Astrocyte (in vitro differentiated cells and primary cell): ENCODE data around the gene NOL4L. TPM values are rescaled to one million over a fixed set of nuclear protein-coding genes. Genes with fewer than 3 reads are reported as not detected.

Source experiments
- DNase-seq: peaks from one replicate; pipeline ENCODE4 v3.0.0-alpha.2; 2010; ENCODE audit warnings: low read depth
- FAIRE-seq: peaks from 2 replicates; lab custom pipeline; 2011; peaks lifted over from hg19 to GRCh38; lab: Jason Lieb, UNC
- H2AFZ ChIP-seq: 2 replicates; pipeline ENCODE4 v1.6.0; 2012; ENCODE audit warnings: low read depth, low read length, inconsistent platforms
- H3K27ac ChIP-seq: 2 replicates; pipeline ENCODE4 v1.5.1; 2011; ENCODE audit warnings: low read depth, low read length, inconsistent platforms
- H3K27me3 ChIP-seq: 2 replicates; pipeline ENCODE4 v1.6.0; 2011; ENCODE audit warnings: low read length, inconsistent platforms; ENCODE audit not compliant: insufficient read depth
- H3K36me3 ChIP-seq: 2 replicates; pipeline ENCODE4 v1.5.1; 2011; ENCODE audit warnings: low read length, inconsistent platforms; ENCODE audit not compliant: insufficient read depth
- H3K4me1 ChIP-seq: 2 replicates; pipeline ENCODE4 v1.5.1; 2011; ENCODE audit warnings: low read length, inconsistent platforms; ENCODE audit not compliant: insufficient read depth
- H3K4me2 ChIP-seq: 2 replicates; pipeline ENCODE4 v1.6.0; 2012; ENCODE audit warnings: low read length, inconsistent platforms
- H3K4me3 ChIP-seq: 2 replicates; pipeline ENCODE4 v1.5.1; 2011; ENCODE audit warnings: low read depth, mild to moderate bottlenecking, low read length, inconsistent platforms; ENCODE audit not compliant: insufficient read depth
- H3K79me2 ChIP-seq: 2 replicates; pipeline ENCODE4 v1.6.0; 2012; ENCODE audit warnings: mild to moderate bottlenecking, low read length, inconsistent platforms; ENCODE audit not compliant: insufficient read depth
- H3K9ac ChIP-seq: 2 replicates; pipeline ENCODE4 v1.6.0; 2012; ENCODE audit warnings: mild to moderate bottlenecking, low read length, inconsistent platforms
- H3K9me3 ChIP-seq: 2 replicates; pipeline ENCODE4 v1.5.1; 2012; ENCODE audit warnings: low read depth, mild to moderate bottlenecking, low read length, inconsistent platforms; ENCODE audit not compliant: insufficient read depth
- H4K20me1 ChIP-seq: 2 replicates; pipeline ENCODE4 v1.6.0; 2012; ENCODE audit warnings: low read length, inconsistent platforms; ENCODE audit not compliant: insufficient read depth
- H3K27ac Mint-ChIP-seq: one replicate; pipeline ENCODE4 v1.8.0; 2021; ENCODE audit warnings: mild to moderate bottlenecking, mixed read lengths; ENCODE audit not compliant: unreplicated experiment
- H3K27me3 Mint-ChIP-seq: one replicate; pipeline ENCODE4 v1.8.0; 2021; ENCODE audit warnings: low read depth, mixed read lengths; ENCODE audit not compliant: unreplicated experiment
- H3K36me3 Mint-ChIP-seq: one replicate; pipeline ENCODE4 v1.8.0; 2021; ENCODE audit warnings: low read depth, mixed read lengths; ENCODE audit not compliant: unreplicated experiment
- H3K4me1 Mint-ChIP-seq: one replicate; pipeline ENCODE4 v1.8.0; 2021; ENCODE audit warnings: low read depth, mixed read lengths; ENCODE audit not compliant: unreplicated experiment
- H3K4me3 Mint-ChIP-seq: one replicate; pipeline ENCODE4 v1.8.0; 2021; ENCODE audit warnings: mild to moderate bottlenecking, moderate library complexity, mixed read lengths; ENCODE audit not compliant: unreplicated experiment
- H3K9me3 Mint-ChIP-seq: one replicate; pipeline ENCODE4 v1.8.0; 2021; ENCODE audit warnings: mild to moderate bottlenecking, mixed read lengths; ENCODE audit not compliant: unreplicated experiment
- CTCF ChIP-seq: IDR thresholded peaks from 2 replicates; pipeline ENCODE4 v1.5.1; 2011; ENCODE audit warnings: low read depth, mild to moderate bottlenecking, inconsistent platforms, low read length, moderate library complexity; ENCODE audit not compliant: insufficient read depth
- EZH2 ChIP-seq: IDR thresholded peaks from 2 replicates; pipeline ENCODE4 v1.6.1; 2012; ENCODE audit warnings: mild to moderate bottlenecking, low read length, inconsistent platforms; ENCODE audit not compliant: insufficient read depth
- total RNA-seq: library from RNA; stranded (reverse); gene quantifications from 2 replicates; pipeline ENCODE4 v1.2.1, GENCODE V29; 2021

NOL4L gene
- total RNA-seq, 1 donor from 2014 or later, result 35.5 TPM

GRCh38 chr20:32521780-32522525 lies 63.2 kb downstream of the NOL4L start:
- no peak overlapping the region for H3K4me3 Mint-ChIP-seq
- Histone ChIP-seq H2AFZ (no peak overlapping the region), H3K9ac (no peak overlapping the region), H3K4me3 (no peak overlapping the region), H3K4me2 (no peak overlapping the region), H3K27ac (no peak overlapping the region), H3K79me2 (no peaks in the 10 kb centered on the region), H3K27me3 (no peaks in the 10 kb centered on the region), H3K9me3 (no peaks in the 10 kb centered on the region), H3K36me3 (no peaks in the 10 kb centered on the region), H4K20me1 (peaks cover 6% of the 10 kb centered on the region), H3K4me1 (peaks cover 14% of the 10 kb centered on the region)
- peaks cover 11% of the 10 kb centered on the region for H3K36me3 Mint-ChIP-seq
- TF ChIP-seq EZH2 (no peak), CTCF (peak; percentile 69)
- FAIRE-seq, result no peak
- DNase-seq, result no peak
- no peak overlapping the region for H3K27ac Mint-ChIP-seq
- peaks cover 11% of the 10 kb centered on the region for H3K27me3 Mint-ChIP-seq
- no peaks in the 10 kb centered on the region for H3K9me3 Mint-ChIP-seq
- peaks cover 5% of the 10 kb centered on the region for H3K4me1 Mint-ChIP-seq

- TF ChIP-seq CTCF, result no peak
- no peak overlapping the region for H3K4me3 ChIP-seq
- H3K4me1 ChIP-seq, result peaks cover 19% of the 10 kb centered on the region
- no peak for FAIRE-seq
- DNase-seq, result no peak
- H3K27me3 ChIP-seq, result no peaks in the 10 kb centered on the region
- H3K9me3 ChIP-seq, result no peaks in the 10 kb centered on the region
- H3K36me3 ChIP-seq, result no peaks in the 10 kb centered on the region
- Mint-ChIP-seq H3K9me3 (no peaks in the 10 kb centered on the region), H3K4me1 (peaks cover 5% of the 10 kb centered on the region), H3K27ac (no peak overlapping the region), H3K27me3 (peaks cover 7% of the 10 kb centered on the region), H3K36me3 (peaks cover 5% of the 10 kb centered on the region), H3K4me3 (no peak overlapping the region)
- no peak overlapping the region for H3K4me2 ChIP-seq
- H3K79me2 ChIP-seq, result no peaks in the 10 kb centered on the region
- peaks cover 6% of the 10 kb centered on the region for H4K20me1 ChIP-seq
- no peak overlapping the region for H2AFZ ChIP-seq
- no peak overlapping the region for H3K27ac ChIP-seq
- H3K9ac ChIP-seq, result no peak overlapping the region
Measured at GRCh38 chr20:32520927-32521203, 64.3 kb downstream of the NOL4L start.

GRCh38 chr20:32519381-32519730 lies 65.8 kb downstream of the NOL4L start:
- Histone ChIP-seq H3K36me3 (no peaks in the 10 kb centered on the region), H3K79me2 (no peaks in the 10 kb centered on the region), H3K4me1 (peaks cover 14% of the 10 kb centered on the region), H3K9ac (no peak overlapping the region), H3K4me2 (no peak overlapping the region), H4K20me1 (peaks cover 3% of the 10 kb centered on the region), H2AFZ (no peak overlapping the region), H3K27ac (no peak overlapping the region), H3K4me3 (no peak overlapping the region), H3K9me3 (no peaks in the 10 kb centered on the region), H3K27me3 (no peaks in the 10 kb centered on the region)
- no peaks in the 10 kb centered on the region for H3K9me3 Mint-ChIP-seq
- H3K27ac Mint-ChIP-seq, result no peak overlapping the region
- TF ChIP-seq CTCF (no peak), EZH2 (no peak)
- H3K36me3 Mint-ChIP-seq, result peaks cover 11% of the 10 kb centered on the region
- peaks cover 5% of the 10 kb centered on the region for H3K4me1 Mint-ChIP-seq
- DNase-seq, result no peak
- peaks cover 18% of the 10 kb centered on the region for H3K27me3 Mint-ChIP-seq
- no peak for FAIRE-seq
- no peak overlapping the region for H3K4me3 Mint-ChIP-seq
